Germinal center (tissue), 1 donor: Measurements from ENCODE around the gene COG7.
"Not testable (repeated sequence)": the region's sequence is repeated elsewhere in the genome, so short reads cannot be mapped to it uniquely, and the experiment has no call there.

ENCODE experiments used
- DNase-seq: peaks from one replicate; pipeline ENCODE4 v3.0.0; 2012; ENCODE audit warnings: mixed read lengths, low spot score

Gene COG7

GRCh38 chr16:23408823-23409298, 44.1 kb downstream of the COG7 start:
- no peak for DNase-seq

- DNase-seq = no peak
Observed at GRCh38 chr16:23408242-23408822, 44.7 kb downstream of the COG7 start.

- DNase-seq = no peak
Observed at GRCh38 chr16:23407436-23408127, 45.4 kb downstream of the COG7 start.

- no peak for DNase-seq
Observed at GRCh38 chr16:23406546-23407240, 46.3 kb downstream of the COG7 start.

- no peak for DNase-seq
Observed at GRCh38 chr16:23406024-23406423, 47.0 kb downstream of the COG7 start.

GRCh38 chr16:23403547-23403946, 49.4 kb downstream of the COG7 start:
- DNase-seq = no peak

- DNase-seq = no peak
Observed at GRCh38 chr16:23402100-23402499, 50.9 kb downstream of the COG7 start.

- DNase-seq = no peak
Observed at GRCh38 chr16:23401139-23401538, 51.9 kb downstream of the COG7 start.

- DNase-seq = not testable (repeated sequence)
Observed at GRCh38 chr16:23400447-23400846, 52.5 kb downstream of the COG7 start.

GRCh38 chr16:23398987-23399805, 53.8 kb downstream of the COG7 start:
- DNase-seq = no peak

- no peak for DNase-seq
Observed at GRCh38 chr16:23397464-23397863, 55.5 kb downstream of the COG7 start.

GRCh38 chr16:23395732-23396131, 57.3 kb downstream of the COG7 start:
- no peak for DNase-seq

GRCh38 chr16:23394141-23394831, 58.7 kb downstream of the COG7 start:
- DNase-seq = no peak

GRCh38 chr16:23392223-23392600, 60.8 kb downstream of the COG7 start:
- no peak for DNase-seq

GRCh38 chr16:23391381-23392222, 61.4 kb downstream of the COG7 start:
- no peak for DNase-seq

- DNase-seq = not testable (repeated sequence)
Observed at GRCh38 chr16:23389936-23390335, 63.1 kb downstream of the COG7 start.

- no peak for DNase-seq
Observed at GRCh38 chr16:23389201-23389600, 63.8 kb downstream of the COG7 start.

- no peak for DNase-seq
Observed at GRCh38 chr16:23388786-23389185, 64.2 kb downstream of the COG7 start.

- no peak for DNase-seq
Observed at GRCh38 chr16:23387666-23388065, 65.3 kb downstream of the COG7 start.

- no peak for DNase-seq
Observed at GRCh38 chr16:23385441-23385840, 67.5 kb downstream of the COG7 start.

GRCh38 chr16:23384878-23385277, 68.1 kb downstream of the COG7 start:
- DNase-seq = no peak
